Airway epithelial cell (primary cell): ENCODE measurements around the gene PLET1. TPM values are rescaled to one million over a fixed set of nuclear protein-coding genes. Genes with fewer than 3 reads are reported as not detected.

Experiments
- total RNA-seq: library from RNA; depleted of rRNA; stranded (reverse); fragments of >200 nt; gene quantifications from 2 replicates; pipeline ENCODE4 v1.2.3, GENCODE V29; 2015

Gene PLET1
- not detected in 2 replicates for total RNA-seq

GRCh38 chr11:112260490-112260889 is at the start of gene PLET1:
Gene PLET1, minus strand, starts transcription at chr11:112260860. Its CDS starts 271 bp downstream, at chr11:112260589.

GRCh38 chr11:112226062-112226830 is 34.4 kb downstream of the PLET1 start, which contains the start of gene PTS:
Gene PTS, plus strand, starts transcription at chr11:112226428. Its CDS starts 16 bp downstream, at chr11:112226444.

Other genes with a start within 250 kb of the PLET1 start
- gene DLAT, start 235.5 kb downstream of the PLET1 start, total RNA-seq = 38.7 and 50.3 TPM in 2 replicates
- gene PIH1D2, start 186.8 kb downstream of the PLET1 start, total RNA-seq = 0.33 and 1.3 TPM in 2 replicates
- 7.1 and 27.6 TPM in 2 replicates for gene NKAPD1, start 186.6 kb downstream of the PLET1 start, total RNA-seq
- gene TIMM8B, start 174.1 kb downstream of the PLET1 start, total RNA-seq = 55.5 and 63.3 TPM in 2 replicates
- gene SDHD, start 174.0 kb downstream of the PLET1 start, total RNA-seq = 69.7 and 77.3 TPM in 2 replicates
- 59.2 and 62.4 TPM in 2 replicates for gene IL18, start 96.8 kb downstream of the PLET1 start, total RNA-seq
- gene TEX12, start 93.5 kb downstream of the PLET1 start, total RNA-seq = 0.28 TPM in 1 of 2 replicates, not detected in the other
- 0.28 TPM in 1 of 2 replicates, not detected in the other for gene BCO2, start 85.3 kb downstream of the PLET1 start, total RNA-seq
- gene PTS, start 34.4 kb downstream of the PLET1 start, total RNA-seq = 44.3 and 48.3 TPM in 2 replicates